Kidney (tissue), 14 donors: ENCODE data around the gene CMTM2. TPM values are rescaled to one million over a fixed set of nuclear protein-coding genes. Genes with fewer than 3 reads are reported as not detected.

ENCODE experiments used
- DNase-seq, 5 donors: peaks; one replicate each; pipeline ENCODE4 v3.0.0-alpha.2; 2013 to 2020
- FAIRE-seq: peaks from 2 replicates; lab custom pipeline; 2012; peaks lifted over from hg19 to GRCh38; lab: Jason Lieb, UNC
- H3K27ac ChIP-seq, 2 donors: one replicate each; pipeline ENCODE4 v1.7.0; 2013; ENCODE audit warnings: low read depth in 2 of 2, low read length in 2 of 2, inconsistent platforms in 1 of 2
- H3K27me3 ChIP-seq: one replicate; pipeline ENCODE4 v1.7.1; 2013; ENCODE audit warnings: low read length, inconsistent platforms; ENCODE audit not compliant: control insufficient read depth, insufficient read depth
- H3K36me3 ChIP-seq, 3 donors: one replicate each; pipeline versions ENCODE4 v1.7.0 to v1.7.1; 2013; ENCODE audit warnings: low read length in 3 of 3, control low read depth in 1 of 3, inconsistent platforms in 1 of 3; ENCODE audit not compliant: insufficient read depth in 3 of 3, control insufficient read depth in 2 of 3
- H3K4me1 ChIP-seq, 3 donors: one replicate each; pipeline versions ENCODE4 v1.7.0 to v1.7.1; 2013; ENCODE audit warnings: low read length in 3 of 3, inconsistent platforms in 1 of 3, low read depth in 1 of 3; ENCODE audit not compliant: control insufficient read depth in 2 of 3, insufficient read depth in 2 of 3
- H3K4me3 ChIP-seq, 3 donors: one replicate each; pipeline versions ENCODE4 v1.7.0 to v1.8.1; 2013; ENCODE audit warnings: low read length in 3 of 3, control low read depth in 1 of 3, inconsistent platforms in 1 of 3
- H3K9ac ChIP-seq, 3 donors: one replicate each; pipeline versions ENCODE4 v1.7.0 to v1.7.1; 2013; ENCODE audit warnings: low read length in 3 of 3, control low read depth in 1 of 3, inconsistent platforms in 1 of 3
- H3K9me3 ChIP-seq, 3 donors: one replicate each; pipeline versions ENCODE4 v1.7.0 to v1.7.1; 2013; ENCODE audit warnings: low read length in 3 of 3, control low read depth in 1 of 3, inconsistent platforms in 1 of 3; ENCODE audit not compliant: control insufficient read depth in 2 of 3, insufficient read depth in 1 of 3
- CTCF ChIP-seq: IDR thresholded peaks from 3 replicates; pipeline ENCODE4 v1.5.1; 2012; ENCODE audit warnings: mild to moderate bottlenecking, moderate library complexity, borderline replicate concordance; ENCODE audit not compliant: insufficient read depth; ENCODE audit errors: extremely low read depth
- intact Hi-C: fragments of 100-400 bp; cut with DNase I; formaldehyde crosslinking; loops from one replicate; pipeline ENCODE4 v1.11.1; 2022
- polyA plus RNA-seq: library from polyadenylated mRNA; stranded (reverse); fragments of 350-450 nt; fragmentation: Illumina TruSeq; extraction: RNeasy Lipid Tissue Mini Kit (QIAGEN cat#74804); gene quantifications from one replicate; pipeline ENCODE4 v1.2.3, GENCODE V29; 2014; ENCODE audit warnings: low read depth, low replicate concordance; ENCODE audit not compliant: insufficient read depth
- total RNA-seq: library from RNA; stranded (reverse); fragmentation: NEBNext Ultra II Directional; extraction: Animal tissue kit (Norgen Biotek cat#: 25700); gene quantifications from one replicate; pipeline ENCODE4 v1.2.1, GENCODE V29; 2021
- donor health status: control.
- donor health status: control.
- donor health status: control.
- donor health status: control.
- donor health status: control.
- donor health status: DM: yes; HTN: yes; CAD: no.
- donor health status: Normal renal cell carcinoma (clear cell type).

The CMTM2 gene
- total and polyA plus RNA-seq, 2 donors from 2014 or later = 0.25 TPM; not detected in 1

- H3K4me3 ChIP-seq = no peak overlapping the region
- H3K4me1 ChIP-seq = no peaks in the 10 kb centered on the region
- FAIRE-seq (no peak), DNase-seq (no peak)
- no peak overlapping the region for H3K9ac ChIP-seq
- no peaks in the 10 kb centered on the region for H3K9me3 ChIP-seq
- no peak for TF ChIP-seq CTCF
- H3K27ac ChIP-seq = no peak overlapping the region
- intact Hi-C loops = no loop called here
- peaks cover 0 to 39% (median 15%) of the 10 kb centered on the region in 3 donors for H3K36me3 ChIP-seq
- no peaks in the 10 kb centered on the region for H3K27me3 ChIP-seq
These were observed 39.5 kb downstream of the CMTM2 start for GRCh38 chr16:66618588-66619375.

GRCh38 chr16:66619534-66620428 is 40.5 kb downstream of the CMTM2 start:
- FAIRE-seq (no peak), DNase-seq (peak in 3 of 5 donors; percentile 38 to 67 (median 39))
- H3K9ac ChIP-seq = no peak overlapping the region
- intact Hi-C loops = no loop called here
- no peaks in the 10 kb centered on the region for H3K4me1 ChIP-seq
- H3K27me3 ChIP-seq = no peaks in the 10 kb centered on the region
- H3K4me3 ChIP-seq = no peak overlapping the region
- no peak for TF ChIP-seq CTCF
- no peaks in the 10 kb centered on the region for H3K9me3 ChIP-seq
- H3K27ac ChIP-seq = no peak overlapping the region
- peaks cover 0 to 33% (median 15%) of the 10 kb centered on the region in 3 donors for H3K36me3 ChIP-seq

GRCh38 chr16:66620429-66620795 is 41.1 kb downstream of the CMTM2 start:
- no peaks in the 10 kb centered on the region for H3K4me1 ChIP-seq
- no peak overlapping the region for H3K27ac ChIP-seq
- intact Hi-C loops = no loop called here
- H3K4me3 ChIP-seq = no peak overlapping the region
- H3K9me3 ChIP-seq = no peaks in the 10 kb centered on the region
- DNase-seq = peak in 3 of 5 donors; percentile 33 to 47 (median 37)
- no peak overlapping the region for H3K9ac ChIP-seq
- TF ChIP-seq CTCF = no peak
- FAIRE-seq = no peak
- H3K27me3 ChIP-seq = no peaks in the 10 kb centered on the region
- peaks cover 0 to 30% (median 15%) of the 10 kb centered on the region in 3 donors for H3K36me3 ChIP-seq
